ENCODE measurements around the gene PRSS1.

GRCh38 chr7:142784096-142784495 is 34.8 kb downstream of the PRSS1 start:
- TF ChIP-seq CTCF (IDR thresholded peaks at IDR 0.05; ENCODE audit: insufficient read depth, low read length, poor library complexity, severe bottlenecking), result no peak
- no peak for TF ChIP-seq EZH2phosphoT487 (conservative IDR thresholded peaks at IDR 0.05; ENCODE audit: low read length)

Measured in SU-DHL-6 (cell line).